Measurements from ENCODE around the gene SLC22A1. TPM values are rescaled to one million over a fixed set of nuclear protein-coding genes. Genes with fewer than 3 reads are reported as not detected.
"Not testable (repeated sequence)": the region's sequence is repeated elsewhere in the genome, so short reads cannot be mapped to it uniquely, and the experiment has no call there.

SLC22A1 gene
- not detected for polyA plus RNA-seq (2013, experiment 1 of 2; ENCODE audit: insufficient read length)
- polyA plus RNA-seq (2013, experiment 2 of 2; ENCODE audit: insufficient read length) = not detected

GRCh38 chr6:160121558-160121957, at the start of gene SLC22A1:
SLC22A1 (plus strand) TSS chr6:160121815; CDS start chr6:160121936, 121 bp downstream.
- no peak for DNase-seq

DNA sequence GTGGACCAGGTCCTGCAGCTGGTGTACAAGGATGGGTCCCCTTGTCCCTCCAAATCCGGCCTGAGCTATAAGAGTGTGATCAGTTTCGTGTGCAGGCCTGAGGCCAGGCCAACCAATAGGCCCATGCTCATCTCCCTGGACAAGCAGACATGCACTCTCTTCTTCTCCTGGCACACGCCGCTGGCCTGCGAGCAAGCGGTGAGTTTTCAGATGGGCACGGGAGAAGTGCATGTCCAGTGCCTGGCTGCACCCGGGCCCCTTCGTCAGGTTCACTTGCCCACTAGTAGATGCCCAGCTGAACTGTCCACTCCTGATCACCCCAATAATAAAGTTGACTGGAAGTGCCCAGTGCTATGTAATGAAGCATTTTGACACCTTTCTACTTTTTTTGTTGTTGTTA, 48.3 kb upstream of the SLC22A1 start:
- no peak for DNase-seq

DNA sequence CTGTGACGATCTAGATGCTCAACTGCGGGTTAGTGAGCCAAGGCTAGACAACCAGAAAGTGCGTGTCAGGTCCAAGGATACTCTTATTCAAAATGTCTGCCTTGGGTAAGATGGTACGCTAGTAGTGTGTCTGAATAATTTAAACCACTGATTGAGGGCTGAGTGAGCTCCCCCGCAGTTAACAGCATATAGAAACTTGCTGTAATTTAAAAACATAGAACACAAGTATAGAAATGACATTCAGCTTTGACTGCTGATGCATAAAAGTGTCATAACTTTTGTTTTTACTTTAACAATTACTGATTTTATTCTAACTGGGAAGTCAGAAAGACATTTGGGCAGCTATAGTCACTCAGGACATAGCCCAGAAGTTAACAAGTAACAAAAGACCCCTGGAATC, 45.6 kb upstream of the SLC22A1 start:
- no peak for DNase-seq

- no peak for DNase-seq
These were observed 44.6 kb upstream of the SLC22A1 start for GRCh38 chr6:160077024-160077423.

DNA sequence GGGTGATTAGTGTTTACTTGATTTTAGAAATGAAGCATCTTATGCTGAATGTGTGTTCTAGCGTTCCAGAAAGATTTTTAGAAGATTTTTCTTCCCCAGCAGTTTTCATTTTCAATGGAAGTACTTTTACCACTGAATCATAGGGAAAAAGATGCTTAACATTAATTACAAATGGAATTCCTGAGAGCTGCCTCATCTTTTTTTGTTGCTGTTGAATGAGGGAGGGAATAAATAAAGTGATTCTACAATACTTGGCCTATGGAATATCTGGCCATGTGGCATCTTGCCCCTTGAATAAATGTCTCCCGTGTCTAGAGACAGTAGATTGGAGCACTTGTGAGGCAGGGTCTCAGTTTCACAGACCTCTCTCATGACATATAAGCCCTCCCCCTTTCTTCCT, 44.1 kb upstream of the SLC22A1 start:
- DNase-seq = peak; percentile 40

GRCh38 chr6:160078883-160079685, 42.5 kb upstream of the SLC22A1 start:
- DNase-seq = no peak

GRCh38 chr6:160079686-160080043, 42.0 kb upstream of the SLC22A1 start:
- DNase-seq = no peak

DNA sequence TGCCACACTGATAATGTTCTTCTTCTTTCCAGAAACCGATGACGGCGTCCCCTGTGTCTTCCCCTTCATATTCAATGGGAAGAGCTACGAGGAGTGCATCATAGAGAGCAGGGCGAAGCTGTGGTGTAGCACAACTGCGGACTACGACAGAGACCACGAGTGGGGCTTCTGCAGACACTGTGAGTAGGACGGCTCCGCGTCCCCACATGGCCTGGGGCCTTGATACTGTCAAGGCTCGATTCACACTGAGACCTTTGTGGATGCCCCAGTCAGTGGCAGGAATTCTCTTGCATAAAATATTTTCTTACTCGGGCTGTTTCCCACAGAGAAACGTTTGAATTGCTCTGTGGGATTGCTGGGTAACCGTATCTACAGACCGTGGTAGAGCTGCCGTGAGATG, 41.5 kb upstream of the SLC22A1 start:
- DNase-seq = no peak

GRCh38 chr6:160081398-160081797, 40.2 kb upstream of the SLC22A1 start:
- DNase-seq = peak; percentile 15

DNA sequence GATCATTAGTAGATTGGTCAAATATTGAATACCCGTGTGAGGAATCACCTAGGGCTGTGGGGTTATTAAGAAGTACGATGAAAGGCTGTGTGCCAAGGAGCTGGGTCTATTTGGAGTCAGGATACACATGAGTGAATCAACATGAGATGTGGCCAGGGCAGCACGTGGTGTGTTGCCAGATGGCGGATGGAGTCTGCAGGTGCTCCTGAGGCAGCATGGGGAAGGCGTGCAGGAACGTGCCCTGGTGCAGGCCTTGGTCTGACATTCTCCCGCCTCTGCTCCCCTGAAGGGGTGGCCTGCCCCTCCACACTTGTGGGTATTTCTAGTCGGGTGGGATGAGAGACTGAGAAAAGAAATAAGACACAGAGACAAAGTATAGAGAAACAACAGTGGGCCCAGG, 39.0 kb upstream of the SLC22A1 start:
- no peak for DNase-seq

- no peak for DNase-seq
These were observed 37.3 kb upstream of the SLC22A1 start for GRCh38 chr6:160084198-160084776.

- no peak for DNase-seq
These were observed 36.4 kb upstream of the SLC22A1 start for GRCh38 chr6:160085226-160085625.

DNA sequence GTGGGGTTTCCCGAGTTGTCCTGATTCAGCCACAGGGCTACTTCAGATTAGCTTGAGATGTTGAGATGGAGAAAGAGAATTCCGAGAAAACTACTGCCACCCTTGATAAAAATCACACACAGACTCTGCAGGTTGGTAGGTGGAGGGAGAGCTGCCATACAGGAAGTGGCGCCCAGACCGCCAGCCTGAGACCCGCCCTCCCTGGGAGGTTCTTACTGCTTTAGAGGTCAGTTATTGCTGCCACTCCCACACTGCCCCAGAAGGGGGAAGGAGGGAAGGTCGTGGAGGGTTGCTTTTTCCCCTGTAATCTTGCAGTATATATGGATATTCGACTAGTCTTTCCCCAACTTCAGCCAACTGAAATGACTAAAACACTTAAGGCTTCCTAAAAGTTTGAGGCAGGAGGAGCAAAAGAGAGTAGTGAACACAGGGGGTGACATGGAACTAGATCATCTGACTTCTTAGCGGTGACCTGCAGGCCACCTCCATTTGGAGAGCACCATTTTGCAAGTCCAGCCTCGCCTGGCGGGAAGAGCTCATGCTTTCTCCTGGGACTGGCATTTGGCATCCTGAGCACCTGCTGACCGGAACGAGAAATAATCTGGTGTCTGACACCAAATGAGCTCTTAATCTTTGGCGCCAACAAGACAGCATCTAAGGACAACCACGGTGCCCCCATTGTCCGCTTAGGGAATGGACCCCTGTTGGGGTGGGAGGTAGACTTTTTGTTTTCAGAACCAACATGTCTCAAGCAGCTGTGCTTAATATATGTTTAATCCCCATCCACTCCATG, 35.7 kb upstream of the SLC22A1 start:
- DNase-seq = no peak

DNA sequence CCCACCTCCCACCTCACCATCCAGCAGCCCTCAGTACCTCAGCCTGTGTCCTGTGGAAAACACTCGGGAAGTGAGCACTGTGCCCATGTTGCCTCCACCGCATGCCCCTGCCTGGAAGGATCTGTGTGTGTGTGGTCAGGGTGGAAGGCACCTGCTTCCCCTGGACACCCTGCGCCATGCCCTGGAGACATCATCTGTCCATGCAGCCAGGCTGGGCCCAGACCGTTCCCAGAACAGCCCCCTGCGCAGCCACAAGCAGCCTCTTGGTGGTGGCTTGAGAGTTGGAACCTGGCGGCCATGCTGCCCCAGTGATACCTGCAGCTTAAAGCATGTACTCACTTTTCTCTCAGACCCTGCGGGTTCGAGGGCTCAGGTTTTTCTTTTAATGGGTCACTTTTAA, 34.9 kb upstream of the SLC22A1 start:
- DNase-seq = no peak

GRCh38 chr6:160088069-160088783, 33.4 kb upstream of the SLC22A1 start:
- DNase-seq = peak; percentile 86

DNA sequence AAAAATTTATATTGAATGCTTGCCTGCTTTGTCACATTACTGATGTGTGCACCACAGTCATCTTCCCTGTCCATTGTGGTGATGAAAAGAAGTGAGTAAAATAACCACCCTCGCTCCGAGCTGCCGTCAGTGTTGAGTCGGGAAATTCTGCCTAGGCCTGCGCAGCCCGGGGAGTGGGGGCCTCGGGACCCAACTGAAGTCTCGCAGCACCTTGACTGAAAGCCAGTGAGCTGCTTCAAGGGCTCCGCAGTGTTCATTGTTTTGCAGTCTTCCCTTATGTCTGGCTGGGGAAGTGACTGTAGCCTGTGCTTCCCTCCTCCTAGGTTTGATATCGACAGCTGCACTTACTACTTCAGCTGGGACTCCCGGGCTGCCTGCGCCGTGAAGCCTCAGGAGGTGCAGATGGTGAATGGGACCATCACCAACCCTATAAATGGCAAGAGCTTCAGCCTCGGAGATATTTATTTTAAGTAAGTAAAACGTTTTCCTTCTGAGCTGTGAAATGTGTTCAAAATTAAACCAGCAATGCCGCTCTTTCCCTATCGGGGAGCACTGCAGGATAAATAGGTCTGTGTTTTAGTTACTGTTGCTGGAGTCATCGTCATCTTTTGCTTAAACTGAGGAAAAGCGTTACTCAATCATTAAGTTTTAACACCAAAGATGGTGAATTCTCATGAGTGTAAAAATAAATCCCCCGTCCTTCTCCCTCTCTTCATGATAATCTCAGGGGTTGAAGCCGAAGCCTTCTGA, 32.7 kb upstream of the SLC22A1 start:
- no peak for DNase-seq

- no peak for DNase-seq
These were observed 32.1 kb upstream of the SLC22A1 start for GRCh38 chr6:160089534-160089897.

DNA sequence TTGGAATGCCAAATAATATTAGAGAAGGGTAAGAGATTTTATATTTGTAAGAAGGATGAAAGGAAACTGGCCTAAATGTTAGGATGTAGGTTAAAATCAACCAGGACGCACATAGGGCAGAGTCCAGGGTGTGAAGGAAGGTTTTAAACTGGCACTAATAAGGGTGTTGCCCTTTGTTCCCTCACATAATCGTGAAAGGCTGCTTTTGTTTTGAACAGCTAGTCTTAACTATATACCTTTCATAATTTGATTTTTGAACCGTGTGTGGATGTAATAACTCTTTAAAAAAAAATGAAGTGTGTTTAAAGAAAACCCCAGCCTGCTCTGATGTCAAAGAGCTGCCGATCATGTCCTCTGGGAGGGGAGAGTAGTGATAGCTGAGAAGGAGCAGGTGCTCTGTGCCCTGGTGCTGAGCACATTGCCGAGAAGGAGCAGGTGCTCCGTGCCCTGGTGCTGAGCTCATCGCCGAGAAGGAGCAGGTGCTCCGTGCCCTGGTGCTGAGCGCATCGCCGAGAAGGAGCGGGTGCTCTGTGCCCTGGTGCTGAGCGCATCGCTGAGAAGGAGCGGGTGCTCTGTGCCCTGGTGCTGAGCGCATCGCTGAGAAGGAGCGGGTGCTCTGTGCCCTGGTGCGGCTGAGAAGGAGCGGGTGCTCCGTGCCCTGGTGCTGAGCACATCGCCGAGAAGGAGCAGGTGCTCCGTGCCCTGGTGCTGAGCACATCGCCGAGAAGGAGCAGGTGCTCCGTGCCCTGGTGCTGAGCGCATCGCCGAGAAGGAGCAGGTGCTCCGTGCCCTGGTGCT, 31.0 kb upstream of the SLC22A1 start:
- not testable (repeated sequence) for DNase-seq

DNA sequence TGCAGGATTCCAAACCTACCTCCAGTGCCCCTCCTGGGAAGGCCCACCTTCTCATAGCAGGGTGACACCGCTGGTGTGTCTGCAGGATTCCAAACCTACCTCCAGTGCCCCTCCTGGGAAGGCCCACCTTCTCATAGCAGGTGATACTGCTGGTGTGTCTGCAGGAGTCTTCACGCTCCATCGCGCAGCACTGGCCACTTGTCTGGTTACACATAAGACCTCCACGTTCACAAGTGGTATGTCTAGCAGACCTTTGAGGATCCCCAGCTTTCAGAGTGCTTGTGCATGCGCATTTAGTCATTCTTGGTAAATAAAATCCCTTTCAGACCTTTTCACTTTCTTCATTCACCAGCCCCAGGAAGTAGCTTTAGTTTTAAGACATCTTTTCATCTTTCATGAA, 29.4 kb upstream of the SLC22A1 start:
- not testable (repeated sequence) for DNase-seq

DNA sequence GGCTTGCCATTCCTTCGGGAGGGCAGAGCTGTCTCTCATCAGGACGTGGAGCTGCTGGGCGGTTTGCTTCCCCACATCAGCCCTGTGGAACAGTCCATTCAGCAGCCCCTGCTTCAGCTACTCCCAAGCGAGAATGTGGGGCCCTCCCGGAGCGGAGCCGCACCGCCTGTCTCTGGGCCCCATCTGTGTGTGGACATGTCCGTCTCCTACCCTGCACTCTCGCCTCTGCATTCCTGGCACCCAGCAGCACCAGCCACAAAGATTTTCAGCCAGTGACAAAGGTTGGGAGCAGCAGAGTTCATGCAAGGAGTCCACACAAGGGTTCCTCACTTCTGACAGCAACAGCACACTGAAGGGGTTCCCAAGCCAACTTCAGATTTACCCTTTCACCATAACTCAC, 29.0 kb upstream of the SLC22A1 start:
- no peak for DNase-seq

DNA sequence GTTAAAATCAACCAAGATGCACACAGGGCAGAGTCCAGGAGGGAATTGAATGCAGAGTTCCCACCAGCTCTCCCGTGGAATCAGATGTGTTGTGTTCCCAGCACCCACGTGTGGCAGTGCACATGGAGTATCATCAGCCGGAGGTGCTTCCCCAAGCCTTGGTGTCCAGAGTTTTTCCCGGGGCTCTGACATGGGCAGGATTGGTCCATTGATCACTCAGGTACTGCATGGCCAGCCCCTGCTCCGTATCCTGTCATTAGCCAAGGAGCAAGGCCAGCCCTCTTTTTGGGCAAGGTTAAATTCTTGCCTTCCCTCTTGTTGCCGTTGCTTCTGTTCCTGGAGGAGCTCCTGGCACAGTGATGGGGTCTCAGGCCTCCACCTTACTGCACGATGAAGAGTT, 28.6 kb upstream of the SLC22A1 start:
- DNase-seq = no peak

All from fibroblast of skin of scalp (primary cell).